ENCODE data around the gene CBFA2T2.
A peak's percentile ranks its signal among the peaks of the same experiment; 100 is the strongest.
"Not testable (repeated sequence)": the region's sequence is repeated elsewhere in the genome, so short reads cannot be mapped to it uniquely, and the experiment has no call there.

The CBFA2T2 gene

DNA sequence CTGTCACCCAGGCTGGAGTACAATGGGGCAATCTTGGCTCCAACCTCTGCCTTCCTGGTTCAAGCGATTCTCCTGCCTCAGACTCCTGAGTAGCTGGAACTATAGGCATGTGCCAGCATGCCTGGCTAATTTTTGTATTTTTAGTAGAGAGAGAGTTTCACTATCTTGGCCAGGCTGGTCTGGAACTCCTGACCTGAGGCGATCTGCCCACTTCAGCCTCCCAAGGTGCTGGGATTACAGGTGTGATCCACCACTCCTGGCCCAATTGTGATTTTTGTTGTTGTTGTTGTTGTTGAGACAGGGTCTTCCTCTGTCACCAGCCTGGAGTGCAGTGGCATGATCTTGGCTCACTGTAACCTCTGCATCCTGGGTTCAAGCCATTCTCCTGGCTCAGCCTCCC, 69.3 kb downstream of the CBFA2T2 start:
- in situ Hi-C loops (cut with HindIII; ENCODE audit: low sequenced_read_pairs), result no loop called here
- DNase-seq (ENCODE audit: low read depth), result no peak
- TF ChIP-seq CTCF (IDR thresholded peaks at IDR 0.05; ENCODE audit: low read depth, low read length, missing control alignments), result no peak
- H3K4me3 ChIP-seq (ENCODE audit: low read depth, low read length), result no peak overlapping the region

GRCh38 chr20:33560026-33560425, 70.1 kb downstream of the CBFA2T2 start:
- no peak for DNase-seq (ENCODE audit: low read depth)
- H3K4me3 ChIP-seq (ENCODE audit: low read depth, low read length), result no peak overlapping the region
- TF ChIP-seq CTCF (IDR thresholded peaks at IDR 0.05; ENCODE audit: low read depth, low read length, missing control alignments), result no peak
- in situ Hi-C loops (cut with HindIII; ENCODE audit: low sequenced_read_pairs), result no loop called here

- DNase-seq (ENCODE audit: low read depth); in situ Hi-C loops (cut with HindIII; ENCODE audit: low sequenced_read_pairs); H3K4me3 ChIP-seq (ENCODE audit: low read depth, low read length): not testable (repeated sequence)
Observed at GRCh38 chr20:33561053-33561452, 71.2 kb downstream of the CBFA2T2 start.

DNA sequence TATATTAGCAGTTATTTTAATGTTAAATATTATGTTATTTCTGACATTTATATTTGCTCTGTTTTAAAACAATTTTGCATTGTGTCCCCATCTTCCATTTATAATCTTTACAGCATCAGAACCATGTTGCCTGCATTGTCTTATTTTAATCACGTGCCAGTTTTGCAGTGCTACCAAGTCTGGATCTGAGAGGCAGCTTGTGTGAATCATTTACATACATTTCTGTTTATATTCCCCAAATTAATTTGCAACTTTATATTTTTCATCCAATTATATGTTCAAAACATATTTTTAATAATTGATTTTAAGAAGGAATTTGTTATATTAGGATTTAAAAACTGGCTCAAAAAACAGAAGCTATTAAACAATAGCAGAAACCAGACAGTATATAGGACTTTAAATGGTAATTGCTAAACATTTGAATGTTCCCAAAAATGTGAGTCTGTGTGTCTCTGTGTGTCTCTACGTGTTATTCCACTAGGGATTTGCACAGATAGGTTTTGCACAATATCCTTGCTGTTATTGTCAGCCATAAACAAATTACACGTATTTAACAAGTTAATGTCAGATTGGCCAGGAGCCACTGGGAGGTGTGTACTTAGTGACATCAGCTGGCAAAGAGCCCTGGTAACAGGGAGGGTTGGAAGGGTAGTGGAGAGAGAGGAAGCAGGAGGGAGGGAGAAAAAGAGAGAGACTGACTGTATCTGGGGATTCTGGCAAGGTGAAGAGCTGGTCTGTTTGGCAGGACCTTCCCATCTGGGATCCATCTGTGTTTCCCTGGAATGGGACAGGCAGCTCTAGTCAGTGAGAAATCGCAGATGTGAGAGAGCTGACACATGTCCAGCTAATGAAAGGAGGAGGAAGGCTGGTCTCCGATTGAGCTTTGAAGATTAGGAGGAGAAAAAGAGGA, 72.1 kb downstream of the CBFA2T2 start:
- no peak overlapping the region for H3K4me3 ChIP-seq (ENCODE audit: low read depth, low read length)
- in situ Hi-C loops (cut with HindIII; ENCODE audit: low sequenced_read_pairs), result no loop called here
- TF ChIP-seq CTCF (IDR thresholded peaks at IDR 0.05; ENCODE audit: low read depth, low read length, missing control alignments), result no peak
- peak; percentile 60 for DNase-seq (ENCODE audit: low read depth)

DNA sequence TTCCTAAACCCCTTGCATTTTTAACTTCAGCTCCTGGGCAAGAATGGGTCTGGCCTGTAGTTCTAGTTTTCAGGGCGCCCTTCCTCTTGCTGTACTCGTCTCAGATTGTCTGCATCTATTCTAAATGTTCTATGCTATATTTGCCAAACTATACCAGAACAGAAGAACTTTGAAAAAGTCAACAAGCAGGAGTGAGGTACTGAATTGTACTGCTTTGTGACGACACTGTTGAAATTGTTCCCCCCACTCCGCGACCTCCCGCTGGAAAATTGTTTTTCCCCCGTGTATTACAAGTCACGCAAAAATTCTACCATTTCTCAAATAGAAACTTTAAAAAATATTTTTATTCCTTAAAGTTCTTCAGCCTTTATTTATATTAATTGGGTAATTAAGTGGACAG, 73.9 kb downstream of the CBFA2T2 start:
- TF ChIP-seq CTCF (IDR thresholded peaks at IDR 0.05; ENCODE audit: low read depth, low read length, missing control alignments), result no peak
- no peak overlapping the region for H3K4me3 ChIP-seq (ENCODE audit: low read depth, low read length)
- in situ Hi-C loops (cut with HindIII; ENCODE audit: low sequenced_read_pairs), result no loop called here
- DNase-seq (ENCODE audit: low read depth), result no peak

- in situ Hi-C loops (cut with HindIII; ENCODE audit: low sequenced_read_pairs), result no loop called here
- H3K4me3 ChIP-seq (ENCODE audit: low read depth, low read length), result no peak overlapping the region
- no peak for DNase-seq (ENCODE audit: low read depth)
- no peak for TF ChIP-seq CTCF (IDR thresholded peaks at IDR 0.05; ENCODE audit: low read depth, low read length, missing control alignments)
Observed at GRCh38 chr20:33566781-33567603, 77.1 kb downstream of the CBFA2T2 start.

DNA sequence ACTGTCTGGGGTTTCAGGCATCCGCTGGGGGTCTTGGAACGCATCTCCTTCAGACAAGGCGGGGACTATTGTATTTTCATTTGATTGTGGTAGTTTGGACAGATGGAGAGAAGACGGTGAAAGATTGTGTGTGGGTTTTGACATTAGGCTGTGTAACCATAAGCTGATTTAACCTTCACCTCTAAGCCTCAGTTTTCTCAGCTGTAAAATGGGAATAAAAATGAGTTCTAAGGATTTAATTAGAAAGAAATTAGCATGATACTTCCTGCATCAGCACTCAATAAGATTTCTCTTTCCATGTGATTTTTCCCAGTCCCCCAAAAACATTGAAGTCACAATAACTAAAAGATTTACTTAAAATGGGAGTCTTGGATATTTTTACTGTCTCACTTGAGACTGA, 78.1 kb downstream of the CBFA2T2 start:
- DNase-seq (ENCODE audit: low read depth), result no peak
- TF ChIP-seq CTCF (IDR thresholded peaks at IDR 0.05; ENCODE audit: low read depth, low read length, missing control alignments), result no peak
- H3K4me3 ChIP-seq (ENCODE audit: low read depth, low read length), result no peak overlapping the region
- in situ Hi-C loops (cut with HindIII; ENCODE audit: low sequenced_read_pairs), result no loop called here
